NT2/D1 (cell line): ENCODE results near the gene EN2.

ENCODE experiments used
- YY1 ChIP-seq: IDR thresholded peaks from 2 replicates; pipeline ENCODE4 v1.6.1; 2011; ENCODE audit not compliant: insufficient read length, insufficient read depth
- ZNF274 ChIP-seq: IDR thresholded peaks from 2 replicates; pipeline ENCODE4 v1.6.1; 2011; ENCODE audit warnings: mild to moderate bottlenecking, low read depth, low read length

DNA sequence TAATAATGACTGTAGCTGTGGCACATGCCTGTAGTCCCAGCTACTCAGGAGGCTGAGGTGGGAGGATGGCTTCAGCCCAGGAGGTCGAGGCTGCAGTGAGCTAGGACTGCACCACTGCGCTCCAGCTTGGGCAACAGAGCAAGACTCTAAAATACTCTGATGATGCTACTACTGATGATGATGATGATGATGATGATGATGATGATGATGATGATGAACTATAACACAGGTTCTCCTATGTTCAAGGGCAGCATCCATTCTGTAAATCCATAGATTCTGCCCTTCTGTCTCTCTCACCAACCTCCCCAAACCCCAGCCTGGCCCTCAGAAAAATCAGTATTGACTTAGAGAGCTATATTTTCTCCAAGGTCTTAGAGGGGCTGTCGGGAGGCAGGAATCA is 22.8 kb upstream of the EN2 start:
- TF ChIP-seq YY1 (no peak), ZNF274 (no peak)
